HG03520 (cell line): ENCODE data around the gene MPZL1.
A peak's percentile ranks its signal among the peaks of the same experiment; 100 is the strongest.

Experiments
- ATAC-seq: cut with Tn5 transposase; IDR thresholded peaks from one replicate; pipeline ENCODE4 v1.9.1; 2021; ENCODE audit warnings: mild to moderate bottlenecking, moderate library complexity; ENCODE audit not compliant: unreplicated experiment

MPZL1 gene

DNA sequence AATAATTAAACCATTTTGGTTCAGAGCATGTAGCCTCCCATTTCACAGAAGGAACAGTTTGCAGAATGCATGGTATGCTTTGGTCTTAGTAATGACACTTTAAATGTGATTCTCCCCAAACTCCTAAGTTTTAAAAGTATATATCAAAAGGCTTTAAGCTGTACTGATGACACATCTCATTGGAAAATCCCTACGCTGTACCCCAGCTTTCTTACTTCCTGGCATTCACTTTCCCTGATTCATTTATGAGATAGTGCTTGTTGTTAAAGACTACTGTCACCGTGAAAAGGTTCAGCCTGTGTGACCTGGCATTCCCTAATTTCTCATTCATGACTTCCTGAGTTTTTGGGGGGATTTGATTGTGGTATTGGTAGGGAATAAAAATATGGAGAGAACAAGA lies 53.4 kb downstream of the MPZL1 start:
- ATAC-seq: no peak

GRCh38 chr1:167776151-167776550 lies 54.4 kb downstream of the MPZL1 start:
- ATAC-seq: no peak

DNA sequence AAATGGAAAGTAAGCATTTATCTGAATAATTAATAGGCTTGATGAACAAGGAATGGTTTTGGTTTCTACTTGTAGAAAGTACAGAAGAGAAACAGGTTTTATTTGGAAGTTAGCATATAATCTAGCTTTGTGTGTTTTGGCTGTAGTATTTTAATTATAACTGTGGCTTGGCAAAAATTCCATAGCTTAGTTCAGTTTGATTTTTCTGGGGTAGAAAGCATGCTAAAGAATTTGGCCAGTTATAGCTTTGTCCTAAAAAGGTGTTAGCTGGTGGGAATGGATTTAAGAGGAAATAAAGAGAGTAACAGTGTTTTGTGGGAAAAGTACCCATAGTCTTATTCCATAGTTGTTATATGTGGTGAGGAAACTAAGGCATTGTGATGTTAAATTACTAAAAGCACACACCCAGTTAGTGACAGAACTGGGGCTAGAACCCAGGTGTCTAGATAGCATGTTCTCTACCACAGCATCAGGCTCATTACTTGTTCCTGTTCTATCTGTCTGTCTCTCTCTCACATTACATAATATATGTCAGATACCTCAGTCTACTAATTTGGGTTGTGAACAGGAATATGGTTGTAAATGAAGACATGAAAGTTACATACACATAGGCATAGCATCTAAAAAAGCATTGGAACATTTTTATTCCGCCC lies 55.0 kb downstream of the MPZL1 start:
- no peak for ATAC-seq

- no peak for ATAC-seq
Observed at GRCh38 chr1:167777269-167777650, 55.5 kb downstream of the MPZL1 start.

GRCh38 chr1:167781558-167781957 lies 59.8 kb downstream of the MPZL1 start:
- no peak for ATAC-seq

DNA sequence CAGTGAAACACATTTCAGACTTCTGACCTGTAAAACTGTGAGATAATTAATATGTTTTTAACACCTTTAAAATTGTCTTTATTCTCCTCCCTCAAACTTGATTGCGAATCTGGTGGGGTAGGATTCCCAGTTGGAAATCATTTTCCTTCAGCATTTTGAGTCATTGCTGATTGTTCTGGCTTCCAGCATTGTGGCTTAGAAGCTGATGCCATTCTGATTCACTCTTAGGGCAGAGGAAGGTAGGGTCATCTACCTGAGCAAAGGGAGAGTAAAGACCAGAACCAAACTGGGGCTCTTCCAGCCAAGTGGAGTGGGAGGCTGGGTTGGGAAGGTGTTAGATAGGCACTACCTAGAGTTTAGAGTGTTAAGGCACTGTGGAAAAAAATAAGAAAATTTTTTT lies 61.2 kb downstream of the MPZL1 start:
- no peak for ATAC-seq

GRCh38 chr1:167784876-167785550 lies 63.2 kb downstream of the MPZL1 start:
- ATAC-seq: no peak

- ATAC-seq: no peak
Observed at GRCh38 chr1:167786502-167786901, 64.7 kb downstream of the MPZL1 start.

DNA sequence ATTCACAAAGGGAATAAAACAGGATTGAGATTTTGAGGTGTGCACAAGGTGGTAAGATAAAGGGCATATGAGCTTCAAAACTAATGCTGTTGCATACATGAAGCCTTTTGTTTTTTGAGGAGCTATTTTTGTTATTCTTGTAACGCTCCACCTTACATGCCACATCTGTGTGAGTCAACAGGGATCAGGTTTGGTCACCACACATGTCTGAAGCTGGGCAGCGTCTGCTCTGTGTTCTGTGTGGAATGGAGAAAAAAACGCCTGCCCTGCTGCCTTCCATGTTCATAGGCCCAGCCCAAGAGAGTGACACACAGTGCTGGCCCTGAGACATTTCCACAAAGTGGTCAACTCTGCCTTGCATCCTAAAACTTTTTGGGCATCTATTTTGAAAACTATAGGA lies 67.7 kb downstream of the MPZL1 start:
- ATAC-seq: no peak

DNA sequence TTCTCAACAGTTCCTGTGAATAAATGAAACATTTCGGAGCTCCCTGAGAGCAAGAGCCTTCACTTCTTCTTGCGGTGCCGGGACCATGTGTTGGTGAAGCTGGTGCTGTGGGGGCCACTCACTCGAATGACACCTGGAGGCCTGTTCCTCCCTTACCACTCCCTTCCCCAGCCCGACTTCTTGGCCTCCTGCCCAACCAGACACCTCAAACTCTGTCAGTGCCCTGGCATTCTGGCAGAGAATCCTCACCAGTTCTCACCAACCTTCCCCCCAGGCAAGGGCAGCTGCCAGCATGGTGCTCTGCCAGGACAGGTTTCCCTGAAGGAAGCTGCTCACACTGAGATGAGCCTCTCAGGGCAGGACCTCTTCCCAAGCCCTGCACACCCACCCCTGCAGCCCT lies 68.3 kb downstream of the MPZL1 start:
- ATAC-seq: no peak

GRCh38 chr1:167791281-167792187 lies 69.8 kb downstream of the MPZL1 start:
- no peak for ATAC-seq

GRCh38 chr1:167792188-167792565 lies 70.4 kb downstream of the MPZL1 start:
- no peak for ATAC-seq

DNA sequence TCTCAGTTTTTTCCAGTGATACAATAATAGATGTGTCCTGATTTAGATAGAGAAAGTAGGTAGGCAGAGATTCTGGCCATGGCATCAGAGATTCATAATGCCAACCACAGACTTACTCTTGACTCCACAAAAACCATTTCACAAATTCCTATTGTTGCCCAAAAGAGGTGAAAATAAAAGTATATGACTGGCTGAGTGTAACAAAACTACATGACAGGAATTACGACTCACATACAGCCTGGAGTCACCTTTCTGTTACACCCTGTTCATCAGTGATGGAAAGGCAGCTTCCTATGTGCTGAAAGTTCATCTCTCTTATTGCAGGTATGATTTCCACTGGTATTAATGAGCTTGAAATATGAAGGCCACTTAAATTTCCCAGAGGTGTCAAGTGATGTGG lies 72.3 kb downstream of the MPZL1 start:
- no peak for ATAC-seq

DNA sequence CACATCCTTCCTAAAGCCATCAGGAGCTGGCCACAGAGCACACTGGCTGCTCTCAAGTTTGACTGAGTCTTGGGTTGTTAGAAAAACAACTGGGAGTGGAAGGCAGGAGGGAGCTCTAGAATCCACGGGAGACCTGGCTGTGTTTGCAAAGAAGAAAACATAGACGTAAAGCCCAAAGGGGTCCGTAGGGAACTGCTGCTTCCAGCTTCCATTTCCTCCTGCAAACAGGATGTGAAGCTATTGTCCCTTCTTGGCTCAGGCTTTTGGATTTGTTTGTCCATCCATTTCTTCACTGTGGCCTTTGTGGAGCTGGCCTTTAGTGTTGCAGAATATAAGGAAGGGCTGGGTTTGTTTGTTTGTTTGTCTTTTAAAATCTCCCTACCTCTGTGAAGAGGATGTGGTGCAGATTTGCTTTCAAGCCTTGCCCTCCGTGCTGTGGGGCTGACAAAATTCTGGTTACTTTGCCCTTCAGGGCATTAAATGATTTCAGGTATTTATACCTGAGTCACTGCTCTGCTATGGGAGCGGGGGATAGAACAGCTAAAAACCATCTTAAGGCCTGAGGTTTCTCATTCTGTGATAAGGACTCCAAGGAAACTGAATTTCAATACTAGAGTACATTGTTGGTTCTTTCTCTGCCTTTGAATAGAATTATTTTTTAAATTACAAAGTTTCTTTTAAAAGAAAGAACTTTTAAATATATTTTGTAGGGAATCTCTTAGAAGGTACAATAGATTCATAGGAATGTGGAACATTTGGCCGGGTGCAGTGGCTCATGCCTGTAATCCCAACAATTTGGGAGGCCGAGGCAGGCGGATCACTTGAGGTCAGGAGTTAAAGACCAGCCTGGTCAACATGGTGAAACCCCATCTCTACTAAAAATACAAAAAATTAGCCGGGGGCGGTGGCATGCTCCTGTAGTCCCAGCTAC lies 74.3 kb downstream of the MPZL1 start:
- ATAC-seq: no peak

DNA sequence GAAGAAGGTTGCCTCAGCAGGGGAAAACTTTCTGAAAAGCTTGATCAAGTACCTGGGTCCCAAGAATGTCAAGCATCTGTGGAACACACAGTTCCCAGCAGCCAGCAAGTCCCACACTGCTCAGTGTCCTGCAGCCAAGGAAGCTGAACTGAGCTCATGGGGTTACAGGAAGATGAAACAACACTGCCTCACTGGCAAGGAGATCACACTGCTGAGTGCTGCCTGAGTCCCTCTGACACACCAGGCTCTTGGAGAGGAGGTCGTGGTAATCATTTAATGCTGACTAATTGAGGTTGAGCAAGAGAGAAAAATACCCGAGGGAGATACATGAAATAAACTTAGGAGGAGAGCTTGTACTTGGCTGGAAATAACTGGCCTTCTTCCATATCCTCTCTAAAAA lies 75.2 kb downstream of the MPZL1 start:
- ATAC-seq: no peak

DNA sequence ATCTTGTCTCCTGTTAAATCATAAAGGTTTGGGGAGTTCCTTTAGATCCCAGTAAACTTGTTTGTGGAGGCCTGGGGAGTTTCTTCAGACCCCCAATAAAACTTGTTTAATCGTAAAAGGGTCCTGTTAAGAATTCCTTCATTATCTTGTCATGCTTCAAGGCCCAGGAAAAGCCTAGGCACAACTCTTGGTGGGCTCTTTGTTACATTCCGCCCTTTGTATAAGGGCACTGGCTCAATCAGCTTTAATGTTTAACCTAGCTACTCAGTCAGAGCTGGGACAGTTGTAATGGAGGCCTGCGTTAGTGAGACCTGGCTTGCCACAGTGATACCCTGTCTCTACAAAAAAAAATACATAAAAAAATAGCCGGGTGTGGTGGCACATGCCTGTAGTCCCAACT lies 77.2 kb downstream of the MPZL1 start:
- no peak for ATAC-seq

- ATAC-seq: no peak
Observed at GRCh38 chr1:167799747-167800146, 78.0 kb downstream of the MPZL1 start.

- no peak for ATAC-seq
Observed at GRCh38 chr1:167800251-167800650, 78.5 kb downstream of the MPZL1 start.

DNA sequence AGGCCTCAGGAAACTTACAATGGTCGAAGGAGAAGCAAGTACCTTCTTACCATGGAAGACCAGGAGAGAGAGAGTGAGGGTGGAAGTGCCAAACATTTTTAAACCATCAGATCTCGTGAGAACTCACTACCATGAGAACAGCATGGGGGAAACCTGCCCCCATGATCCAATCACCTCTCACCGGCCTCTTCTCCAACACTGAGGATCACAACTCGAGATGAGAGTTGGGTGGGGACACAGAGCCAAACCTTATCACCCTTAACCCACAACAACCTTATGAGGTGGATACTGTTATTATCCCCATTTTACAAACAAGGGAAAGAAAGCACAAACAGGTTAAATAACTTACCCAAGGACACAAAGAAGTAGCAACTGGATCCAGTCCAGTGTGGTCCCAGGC lies 80.5 kb downstream of the MPZL1 start:
- ATAC-seq: no peak

DNA sequence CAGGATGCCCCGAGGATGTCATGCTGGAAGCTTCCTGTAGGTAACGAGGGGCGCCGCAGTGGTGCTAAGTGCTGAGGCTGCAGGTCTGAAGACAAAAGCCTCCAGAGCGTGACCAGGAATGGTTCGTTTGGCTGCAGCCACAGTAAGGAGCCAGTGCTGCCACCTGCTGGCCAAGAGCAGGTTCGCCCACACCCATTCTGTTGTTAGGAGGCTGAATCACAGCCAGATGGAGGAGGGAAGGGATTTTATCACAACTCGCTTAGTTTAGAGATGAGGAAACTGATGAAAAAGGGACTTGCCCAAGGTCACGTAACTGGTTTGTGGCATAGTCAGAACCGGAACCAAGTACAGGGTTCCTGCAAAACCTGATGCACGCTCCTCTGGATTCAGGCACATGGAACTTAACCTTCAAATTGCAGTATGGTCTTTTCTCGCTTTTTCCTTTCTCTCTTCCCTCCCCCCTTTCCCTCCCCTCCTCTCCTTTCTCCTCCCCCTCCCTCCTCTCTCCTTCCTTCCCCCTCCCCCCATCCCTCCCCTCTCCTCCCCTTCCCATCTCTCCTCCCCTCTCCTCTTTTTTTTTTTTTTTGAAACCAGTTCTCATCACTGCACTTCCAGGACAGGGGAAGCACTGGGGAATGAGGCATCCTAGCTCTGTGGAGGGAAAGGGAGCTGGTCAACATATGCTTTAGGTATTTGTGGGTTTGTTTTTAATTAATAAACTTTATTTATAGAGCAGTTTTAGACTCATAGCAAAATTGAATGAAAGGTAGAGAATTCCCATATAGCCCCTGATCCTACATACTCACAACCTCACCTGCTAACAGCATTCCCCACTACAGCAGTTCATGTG lies 81.8 kb downstream of the MPZL1 start:
- ATAC-seq: peak; percentile 92
